ENCODE results near the gene RABGGTB. TPM values are rescaled to one million over a fixed set of nuclear protein-coding genes. Genes with fewer than 3 reads are reported as not detected.

The RABGGTB gene

GRCh38 chr1:75841421-75841820, 55.4 kb downstream of the RABGGTB start:
- H3K9me3 ChIP-seq (replicated peaks; ENCODE audit: low read length) = no peaks in the 10 kb centered on the region
- H3K4me2 ChIP-seq (ENCODE audit: low read length) = no peak overlapping the region
- no peaks in the 10 kb centered on the region for H3K36me3 ChIP-seq (ENCODE audit: insufficient read depth, low read length)
- no peak overlapping the region for H3K9ac ChIP-seq (ENCODE audit: low read depth, low read length)
- no peaks in the 10 kb centered on the region for H3K27me3 ChIP-seq (ENCODE audit: control insufficient read depth, insufficient read depth, low read length)
- no peaks in the 10 kb centered on the region for H3K4me1 ChIP-seq (ENCODE audit: control insufficient read depth, insufficient read depth, low read length)
- H3K4me3 ChIP-seq (ENCODE audit: low read length) = no peak overlapping the region

Small RNAs within 50 kb of the gene (small RNA-seq; reads per million reads assigned to genes)
- gene SNORD45A = not detected
- not detected for gene SNORD45B
- not detected for gene SNORD45C

Measured in skeletal muscle satellite cell (primary cell).